Measurements from ENCODE around the gene MPZL3.

- TF ChIP-seq CTCF (IDR thresholded peaks at IDR 0.05), result peak in 5 of 6 experiments; percentile 35 to 75 (median 65)
- TF ChIP-seq POLR2A (IDR thresholded peaks at IDR 0.05), result no peak
Measured at GRCh38 chr11:118290923-118291322, 38.8 kb upstream of the MPZL3 start.

All from esophagus squamous epithelium (tissue), 4 donors.